ENCODE measurements around the gene TBL3. TPM values are rescaled to one million over a fixed set of nuclear protein-coding genes. Genes with fewer than 3 reads are reported as not detected.

TBL3 gene
- total and polyA plus RNA-seq, 9 of the 15 experiments (the other 6 are each of a cell fraction or from before 2014, with no cell fraction given), result 0.97 to 117 (median 24.5) TPM

GRCh38 chr16:1964506-1965395, 7.1 kb upstream of the TBL3 start, which contains the start of gene RPS2 (continued):
- TF ChIP-seq ZHX1 (conservative IDR thresholded peaks at IDR 0.05; ENCODE audit: low read length) (peak; percentile 62), MBD2 (IDR thresholded peaks at IDR 0.05; ENCODE audit: borderline replicate concordance, low read depth) (peak; percentile 94), BRD9 (IDR thresholded peaks at IDR 0.05; ENCODE audit: low read depth, partially characterized antibody) (peak; percentile 98), NCOR1 (IDR thresholded peaks at IDR 0.05) (peak; percentile 68), CHD1 (IDR thresholded peaks at IDR 0.05; ENCODE audit: low read length) (no peak), ATF7 (IDR thresholded peaks at IDR 0.05) (peak; percentile 88), ZNF445 (CRISPR knock-in tag; IDR thresholded peaks at IDR 0.05; ENCODE audit: low read depth) (0 out of 2 replicates have a peak, but pooled peaks have one; percentile 62), KDM2B (CRISPR knock-in tag; IDR thresholded peaks at IDR 0.05) (no peak; the same call in 1 of the 2 replicates), GTF2E2 (tag; IDR thresholded peaks at IDR 0.05) (peak; percentile 96), TGIF2 (CRISPR knock-in tag; IDR thresholded peaks at IDR 0.05) (peak; percentile 78), PKNOX1 (IDR thresholded peaks at IDR 0.05) (peak; percentile 55), NFIX (CRISPR knock-in tag; IDR thresholded peaks at IDR 0.05; ENCODE audit: low read depth) (no peak), ARID4B (CRISPR knock-in tag; IDR thresholded peaks at IDR 0.05) (peak; percentile 91; the same call in 1 of the 2 replicates)
- TF ChIP-seq, protein P1, sequence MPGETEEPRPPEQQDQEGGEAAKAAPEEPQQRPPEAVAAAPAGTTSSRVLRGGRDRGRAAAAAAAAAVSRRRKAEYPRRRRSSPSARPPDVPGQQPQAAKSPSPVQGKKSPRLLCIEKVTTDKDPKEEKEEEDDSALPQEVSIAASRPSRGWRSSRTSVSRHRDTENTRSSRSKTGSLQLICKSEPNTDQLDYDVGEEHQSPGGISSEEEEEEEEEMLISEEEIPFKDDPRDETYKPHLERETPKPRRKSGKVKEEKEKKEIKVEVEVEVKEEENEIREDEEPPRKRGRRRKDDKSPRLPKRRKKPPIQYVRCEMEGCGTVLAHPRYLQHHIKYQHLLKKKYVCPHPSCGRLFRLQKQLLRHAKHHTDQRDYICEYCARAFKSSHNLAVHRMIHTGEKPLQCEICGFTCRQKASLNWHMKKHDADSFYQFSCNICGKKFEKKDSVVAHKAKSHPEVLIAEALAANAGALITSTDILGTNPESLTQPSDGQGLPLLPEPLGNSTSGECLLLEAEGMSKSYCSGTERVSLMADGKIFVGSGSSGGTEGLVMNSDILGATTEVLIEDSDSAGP (CRISPR knock-in tag; IDR thresholded peaks at IDR 0.05), result no peak
